GM21526 (cell line): Measurements from ENCODE around the gene PTER.

Source experiments
- ATAC-seq: cut with Tn5 transposase; IDR thresholded peaks from one replicate; pipeline ENCODE4 v1.9.1; 2021; ENCODE audit warnings: moderate library complexity; ENCODE audit not compliant: unreplicated experiment, low FRiP score

The PTER gene

GRCh38 chr10:16436758-16437539 is at the start of gene PTER:
Gene PTER (plus strand): TSS chr10:16437010. CDS start chr10:16484385, 47,375 bp downstream.
- ATAC-seq: peak; percentile 98

- no peak for ATAC-seq
These were observed 44.2 kb upstream of the PTER start for GRCh38 chr10:16392531-16393069.

- ATAC-seq: no peak
These were observed 43.4 kb upstream of the PTER start for GRCh38 chr10:16393271-16393858.

- no peak for ATAC-seq
These were observed 35.4 kb upstream of the PTER start for GRCh38 chr10:16401416-16401815.

GRCh38 chr10:16408379-16408778 is 28.4 kb upstream of the PTER start:
- no peak for ATAC-seq

GRCh38 chr10:16417341-16417740 is 19.5 kb upstream of the PTER start:
- no peak for ATAC-seq

- ATAC-seq: no peak
These were observed 13.2 kb upstream of the PTER start for GRCh38 chr10:16423599-16423998.

- ATAC-seq: no peak
These were observed 11.4 kb upstream of the PTER start for GRCh38 chr10:16425449-16425848.

GRCh38 chr10:16429539-16429938 is 7.3 kb upstream of the PTER start:
- ATAC-seq: no peak

- ATAC-seq: peak; percentile 6
These were observed 448 bp upstream of the PTER start for GRCh38 chr10:16436367-16436757.

- no peak for ATAC-seq
These were observed 707 bp downstream of the PTER start for GRCh38 chr10:16437540-16437894.

- no peak for ATAC-seq
These were observed 2.5 kb downstream of the PTER start for GRCh38 chr10:16439295-16439694.

GRCh38 chr10:16440396-16441133 is 3.8 kb downstream of the PTER start:
- ATAC-seq: no peak

- no peak for ATAC-seq
These were observed 4.5 kb downstream of the PTER start for GRCh38 chr10:16441173-16441840.

- no peak for ATAC-seq
These were observed 6.1 kb downstream of the PTER start for GRCh38 chr10:16442914-16443313.

GRCh38 chr10:16445770-16446469 is 9.1 kb downstream of the PTER start:
- ATAC-seq: no peak

- ATAC-seq: no peak
These were observed 12.6 kb downstream of the PTER start for GRCh38 chr10:16449454-16449853.

- peak; percentile 48 for ATAC-seq
These were observed 21.6 kb downstream of the PTER start for GRCh38 chr10:16458166-16458955.

GRCh38 chr10:16459423-16459939 is 22.7 kb downstream of the PTER start:
- no peak for ATAC-seq
